ENCODE results near the gene FAIM. TPM values are rescaled to one million over a fixed set of nuclear protein-coding genes. Genes with fewer than 3 reads are reported as not detected.

Gene FAIM
- total and polyA plus RNA-seq, 2 experiments from 2014 or later, result 12.0 to 29.7 TPM

DNA sequence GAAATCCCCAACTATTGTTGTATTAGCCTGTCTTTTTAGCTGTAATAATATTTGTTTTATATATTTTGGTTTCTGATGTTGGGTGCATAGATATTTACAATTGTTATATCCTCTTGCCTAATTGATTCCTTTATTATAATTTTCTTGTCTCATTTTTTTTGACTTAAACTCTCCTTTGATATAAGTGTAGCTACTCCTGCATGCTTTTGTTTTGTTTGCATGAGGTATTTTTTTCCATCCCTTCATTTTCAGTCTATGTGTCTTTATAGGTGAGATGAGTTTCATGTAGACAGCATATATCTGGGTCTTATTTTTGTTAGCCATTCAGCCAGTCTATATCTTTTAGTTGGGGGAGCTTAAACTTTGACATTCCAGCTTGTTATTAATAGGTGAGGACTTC is 37.4 kb downstream of the FAIM start:
- Mint-ChIP-seq H3K27me3 (ENCODE audit: insufficient read depth, low read depth, poor library complexity) (peaks cover 23% of the 10 kb centered on the region), H3K27ac (no peak overlapping the region), H3K4me3 (no peak overlapping the region; the same call in 2 of the 3 replicates), H3K36me3 (ENCODE audit: low read depth) (peaks cover 81% of the 10 kb centered on the region), H3K9me3 (peaks cover 85% of the 10 kb centered on the region), H3K4me1 (no peaks in the 10 kb centered on the region; the same call in 2 of the 3 replicates)
- peaks cover 28% of the 10 kb centered on the region for H3K36me3 ChIP-seq (ENCODE audit: insufficient read depth)
- no peak overlapping the region for H2AFZ ChIP-seq
- ATAC-seq (no peak), DNase-seq (ENCODE audit: low spot score) (no peak)
- no peaks in the 10 kb centered on the region for H3F3A ChIP-seq (replicated peaks; ENCODE audit: low read depth)
- H3K27me3 ChIP-seq (ENCODE audit: insufficient read depth), result no peaks in the 10 kb centered on the region
- H3K4me3 ChIP-seq, result no peak overlapping the region
- H3K27ac ChIP-seq (ENCODE audit: low read depth), result no peak overlapping the region
- TF ChIP-seq CREB1 (CRISPR knock-in tag; IDR thresholded peaks at IDR 0.05; ENCODE audit: low read depth) (no peak), EZH2 (IDR thresholded peaks at IDR 0.05; ENCODE audit: low read depth, unreplicated experiment) (no peak), ZNF331 (CRISPR knock-in tag; IDR thresholded peaks at IDR 0.05; ENCODE audit: low read depth) (no peak), JUNB (IDR thresholded peaks at IDR 0.05; ENCODE audit: unreplicated experiment) (no peak), NANOG (IDR thresholded peaks at IDR 0.05; ENCODE audit: borderline replicate concordance) (no peak)
- TF ChIP-seq, protein P1, sequence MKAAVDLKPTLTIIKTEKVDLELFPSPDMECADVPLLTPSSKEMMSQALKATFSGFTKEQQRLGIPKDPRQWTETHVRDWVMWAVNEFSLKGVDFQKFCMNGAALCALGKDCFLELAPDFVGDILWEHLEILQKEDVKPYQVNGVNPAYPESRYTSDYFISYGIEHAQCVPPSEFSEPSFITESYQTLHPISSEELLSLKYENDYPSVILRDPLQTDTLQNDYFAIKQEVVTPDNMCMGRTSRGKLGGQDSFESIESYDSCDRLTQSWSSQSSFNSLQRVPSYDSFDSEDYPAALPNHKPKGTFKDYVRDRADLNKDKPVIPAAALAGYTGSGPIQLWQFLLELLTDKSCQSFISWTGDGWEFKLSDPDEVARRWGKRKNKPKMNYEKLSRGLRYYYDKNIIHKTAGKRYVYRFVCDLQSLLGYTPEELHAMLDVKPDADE (IDR thresholded peaks at IDR 0.05), result no peak
- no peaks in the 10 kb centered on the region for H4K20me1 ChIP-seq (replicated peaks; ENCODE audit: insufficient read depth)
- no peak overlapping the region for H3K4me2 ChIP-seq
- H3K79me2 ChIP-seq (replicated peaks; ENCODE audit: insufficient read depth), result no peaks in the 10 kb centered on the region
- H3K4me1 ChIP-seq (ENCODE audit: insufficient read depth), result no peaks in the 10 kb centered on the region
- H3K9me2 ChIP-seq (ENCODE audit: insufficient read depth), result no peaks in the 10 kb centered on the region

DNA sequence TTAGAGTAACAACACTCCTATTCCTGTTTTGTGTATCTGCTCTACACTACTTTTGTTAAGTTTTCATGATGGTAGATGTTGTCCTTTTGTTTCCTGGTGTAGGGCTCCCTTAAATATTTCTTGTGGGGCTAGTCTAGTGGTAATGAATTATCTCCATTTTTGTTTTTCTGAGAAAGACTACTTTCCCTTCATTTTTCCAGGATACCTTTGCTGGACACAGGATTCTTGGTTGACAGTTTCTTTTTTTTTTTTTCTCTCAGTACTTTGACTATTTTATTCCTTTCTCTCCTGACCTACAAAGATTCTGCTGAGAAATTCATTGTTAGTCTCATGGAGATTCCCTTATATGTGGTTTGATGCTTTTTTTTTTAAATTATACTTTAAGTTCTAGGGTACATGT is 37.9 kb downstream of the FAIM start:
- H3K27ac Mint-ChIP-seq, result no peak overlapping the region
- no peak for ATAC-seq
- Histone ChIP-seq H3K4me1 (ENCODE audit: insufficient read depth) (no peaks in the 10 kb centered on the region), H3K79me2 (replicated peaks; ENCODE audit: insufficient read depth) (no peaks in the 10 kb centered on the region), H3K9me2 (ENCODE audit: insufficient read depth) (no peaks in the 10 kb centered on the region), H3K4me3 (no peak overlapping the region), H3K36me3 (ENCODE audit: insufficient read depth) (peaks cover 30% of the 10 kb centered on the region), H3F3A (replicated peaks; ENCODE audit: low read depth) (no peaks in the 10 kb centered on the region), H3K4me2 (no peak overlapping the region), H4K20me1 (replicated peaks; ENCODE audit: insufficient read depth) (no peaks in the 10 kb centered on the region), H3K27me3 (ENCODE audit: insufficient read depth) (no peaks in the 10 kb centered on the region), H2AFZ (no peak overlapping the region), H3K27ac (ENCODE audit: low read depth) (no peak overlapping the region)
- no peak for DNase-seq (ENCODE audit: low spot score)
- peaks cover 86% of the 10 kb centered on the region for H3K36me3 Mint-ChIP-seq (ENCODE audit: low read depth)
- H3K4me3 Mint-ChIP-seq, result no peak overlapping the region
- peaks cover 84% of the 10 kb centered on the region for H3K9me3 Mint-ChIP-seq
- H3K4me1 Mint-ChIP-seq, result no peaks in the 10 kb centered on the region; the same call in 2 of the 3 replicates
- peaks cover 23% of the 10 kb centered on the region for H3K27me3 Mint-ChIP-seq (ENCODE audit: insufficient read depth, low read depth, poor library complexity)
- no peak for TF ChIP-seq POLR2AphosphoS5 (IDR thresholded peaks at IDR 0.05; ENCODE audit: low read depth)
- no peak for TF ChIP-seq ZNF114 (CRISPR knock-in tag; IDR thresholded peaks at IDR 0.05)
- TF ChIP-seq, protein P1 (IDR thresholded peaks at IDR 0.05), result no peak
- no peak for TF ChIP-seq CREB1 (CRISPR knock-in tag; IDR thresholded peaks at IDR 0.05; ENCODE audit: low read depth)
- TF ChIP-seq, protein P2, sequence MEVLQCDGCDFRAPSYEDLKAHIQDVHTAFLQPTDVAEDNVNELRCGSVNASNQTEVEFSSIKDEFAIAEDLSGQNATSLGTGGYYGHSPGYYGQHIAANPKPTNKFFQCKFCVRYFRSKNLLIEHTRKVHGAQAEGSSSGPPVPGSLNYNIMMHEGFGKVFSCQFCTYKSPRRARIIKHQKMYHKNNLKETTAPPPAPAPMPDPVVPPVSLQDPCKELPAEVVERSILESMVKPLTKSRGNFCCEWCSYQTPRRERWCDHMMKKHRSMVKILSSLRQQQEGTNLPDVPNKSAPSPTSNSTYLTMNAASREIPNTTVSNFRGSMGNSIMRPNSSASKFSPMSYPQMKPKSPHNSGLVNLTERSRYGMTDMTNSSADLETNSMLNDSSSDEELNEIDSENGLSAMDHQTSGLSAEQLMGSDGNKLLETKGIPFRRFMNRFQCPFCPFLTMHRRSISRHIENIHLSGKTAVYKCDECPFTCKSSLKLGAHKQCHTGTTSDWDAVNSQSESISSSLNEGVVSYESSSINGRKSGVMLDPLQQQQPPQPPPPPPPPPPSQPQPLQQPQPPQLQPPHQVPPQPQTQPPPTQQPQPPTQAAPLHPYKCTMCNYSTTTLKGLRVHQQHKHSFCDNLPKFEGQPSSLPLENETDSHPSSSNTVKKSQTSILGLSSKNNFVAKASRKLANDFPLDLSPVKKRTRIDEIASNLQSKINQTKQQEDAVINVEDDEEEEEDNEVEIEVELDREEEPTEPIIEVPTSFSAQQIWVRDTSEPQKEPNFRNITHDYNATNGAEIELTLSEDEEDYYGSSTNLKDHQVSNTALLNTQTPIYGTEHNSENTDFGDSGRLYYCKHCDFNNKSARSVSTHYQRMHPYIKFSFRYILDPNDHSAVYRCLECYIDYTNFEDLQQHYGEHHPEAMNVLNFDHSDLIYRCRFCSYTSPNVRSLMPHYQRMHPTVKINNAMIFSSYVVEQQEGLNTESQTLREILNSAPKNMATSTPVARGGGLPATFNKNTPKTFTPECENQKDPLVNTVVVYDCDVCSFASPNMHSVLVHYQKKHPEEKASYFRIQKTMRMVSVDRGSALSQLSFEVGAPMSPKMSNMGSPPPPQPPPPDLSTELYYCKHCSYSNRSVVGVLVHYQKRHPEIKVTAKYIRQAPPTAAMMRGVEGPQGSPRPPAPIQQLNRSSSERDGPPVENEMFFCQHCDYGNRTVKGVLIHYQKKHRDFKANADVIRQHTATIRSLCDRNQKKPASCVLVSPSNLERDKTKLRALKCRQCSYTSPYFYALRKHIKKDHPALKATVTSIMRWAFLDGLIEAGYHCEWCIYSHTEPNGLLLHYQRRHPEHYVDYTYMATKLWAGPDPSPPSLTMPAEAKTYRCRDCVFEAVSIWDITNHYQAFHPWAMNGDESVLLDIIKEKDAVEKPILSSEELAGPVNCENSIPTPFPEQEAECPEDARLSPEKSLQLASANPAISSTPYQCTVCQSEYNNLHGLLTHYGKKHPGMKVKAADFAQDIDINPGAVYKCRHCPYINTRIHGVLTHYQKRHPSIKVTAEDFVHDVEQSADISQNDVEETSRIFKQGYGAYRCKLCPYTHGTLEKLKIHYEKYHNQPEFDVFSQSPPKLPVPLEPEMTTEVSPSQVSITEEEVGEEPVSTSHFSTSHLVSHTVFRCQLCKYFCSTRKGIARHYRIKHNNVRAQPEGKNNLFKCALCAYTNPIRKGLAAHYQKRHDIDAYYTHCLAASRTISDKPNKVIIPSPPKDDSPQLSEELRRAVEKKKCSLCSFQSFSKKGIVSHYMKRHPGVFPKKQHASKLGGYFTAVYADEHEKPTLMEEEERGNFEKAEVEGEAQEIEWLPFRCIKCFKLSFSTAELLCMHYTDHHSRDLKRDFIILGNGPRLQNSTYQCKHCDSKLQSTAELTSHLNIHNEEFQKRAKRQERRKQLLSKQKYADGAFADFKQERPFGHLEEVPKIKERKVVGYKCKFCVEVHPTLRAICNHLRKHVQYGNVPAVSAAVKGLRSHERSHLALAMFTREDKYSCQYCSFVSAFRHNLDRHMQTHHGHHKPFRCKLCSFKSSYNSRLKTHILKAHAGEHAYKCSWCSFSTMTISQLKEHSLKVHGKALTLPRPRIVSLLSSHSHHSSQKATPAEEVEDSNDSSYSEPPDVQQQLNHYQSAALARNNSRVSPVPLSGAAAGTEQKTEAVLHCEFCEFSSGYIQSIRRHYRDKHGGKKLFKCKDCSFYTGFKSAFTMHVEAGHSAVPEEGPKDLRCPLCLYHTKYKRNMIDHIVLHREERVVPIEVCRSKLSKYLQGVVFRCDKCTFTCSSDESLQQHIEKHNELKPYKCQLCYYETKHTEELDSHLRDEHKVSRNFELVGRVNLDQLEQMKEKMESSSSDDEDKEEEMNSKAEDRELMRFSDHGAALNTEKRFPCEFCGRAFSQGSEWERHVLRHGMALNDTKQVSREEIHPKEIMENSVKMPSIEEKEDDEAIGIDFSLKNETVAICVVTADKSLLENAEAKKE (CRISPR knock-in tag; IDR thresholded peaks at IDR 0.05), result no peak
- TF ChIP-seq NANOG (IDR thresholded peaks at IDR 0.05; ENCODE audit: borderline replicate concordance), result no peak
- TF ChIP-seq, protein P3, sequence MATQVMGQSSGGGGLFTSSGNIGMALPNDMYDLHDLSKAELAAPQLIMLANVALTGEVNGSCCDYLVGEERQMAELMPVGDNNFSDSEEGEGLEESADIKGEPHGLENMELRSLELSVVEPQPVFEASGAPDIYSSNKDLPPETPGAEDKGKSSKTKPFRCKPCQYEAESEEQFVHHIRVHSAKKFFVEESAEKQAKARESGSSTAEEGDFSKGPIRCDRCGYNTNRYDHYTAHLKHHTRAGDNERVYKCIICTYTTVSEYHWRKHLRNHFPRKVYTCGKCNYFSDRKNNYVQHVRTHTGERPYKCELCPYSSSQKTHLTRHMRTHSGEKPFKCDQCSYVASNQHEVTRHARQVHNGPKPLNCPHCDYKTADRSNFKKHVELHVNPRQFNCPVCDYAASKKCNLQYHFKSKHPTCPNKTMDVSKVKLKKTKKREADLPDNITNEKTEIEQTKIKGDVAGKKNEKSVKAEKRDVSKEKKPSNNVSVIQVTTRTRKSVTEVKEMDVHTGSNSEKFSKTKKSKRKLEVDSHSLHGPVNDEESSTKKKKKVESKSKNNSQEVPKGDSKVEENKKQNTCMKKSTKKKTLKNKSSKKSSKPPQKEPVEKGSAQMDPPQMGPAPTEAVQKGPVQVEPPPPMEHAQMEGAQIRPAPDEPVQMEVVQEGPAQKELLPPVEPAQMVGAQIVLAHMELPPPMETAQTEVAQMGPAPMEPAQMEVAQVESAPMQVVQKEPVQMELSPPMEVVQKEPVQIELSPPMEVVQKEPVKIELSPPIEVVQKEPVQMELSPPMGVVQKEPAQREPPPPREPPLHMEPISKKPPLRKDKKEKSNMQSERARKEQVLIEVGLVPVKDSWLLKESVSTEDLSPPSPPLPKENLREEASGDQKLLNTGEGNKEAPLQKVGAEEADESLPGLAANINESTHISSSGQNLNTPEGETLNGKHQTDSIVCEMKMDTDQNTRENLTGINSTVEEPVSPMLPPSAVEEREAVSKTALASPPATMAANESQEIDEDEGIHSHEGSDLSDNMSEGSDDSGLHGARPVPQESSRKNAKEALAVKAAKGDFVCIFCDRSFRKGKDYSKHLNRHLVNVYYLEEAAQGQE (IDR thresholded peaks at IDR 0.05; ENCODE audit: unreplicated experiment), result no peak

All from GM23338 (cell line).